Cardiac muscle cell (in vitro differentiated cells and primary cell): ENCODE measurements around the gene ZNF629. TPM values are rescaled to one million over a fixed set of nuclear protein-coding genes. Genes with fewer than 3 reads are reported as not detected.

ENCODE experiments used
- DNase-seq, 2 donors: peaks; one replicate each; pipeline versions ENCODE4 v3.0.0 to v3.0.0-alpha.2; 2010 to 2017; ENCODE audit warnings: low read depth in 1 of 2, low spot score in 1 of 2
- H3K27ac ChIP-seq: fragments of 200-600 bp; sonication (generic); 2 replicates; pipeline ENCODE4 v1.5.1; 2016
- H3K27me3 ChIP-seq: fragments of 200-600 bp; sonication (generic); 2 replicates; pipeline ENCODE4 v1.6.0; 2016; ENCODE audit warnings: control low read depth
- H3K36me3 ChIP-seq: fragments of 200-600 bp; sonication (generic); 2 replicates; pipeline ENCODE4 v1.5.1; 2016; ENCODE audit warnings: control low read depth
- H3K4me1 ChIP-seq: fragments of 200-600 bp; sonication (generic); 2 replicates; pipeline ENCODE4 v1.8.1; 2017; ENCODE audit warnings: low read depth, mild to moderate bottlenecking, mixed run types
- H3K4me3 ChIP-seq: fragments of 200-600 bp; sonication (generic); 2 replicates; pipeline ENCODE4 v1.5.1; 2016; ENCODE audit warnings: mild to moderate bottlenecking
- H3K9me3 ChIP-seq: fragments of 200-600 bp; sonication (generic); 2 replicates; pipeline ENCODE4 v1.5.1; 2017; ENCODE audit warnings: low read depth, mild to moderate bottlenecking, control low read depth
- polyA plus RNA-seq: library from polyadenylated mRNA; unstranded; fragments of >200 nt; fragmentation: Nextera tagmentation; extraction: Ambion mirVana; gene quantifications from 2 replicates; pipeline ENCODE4 v1.2.1, GENCODE V29; 2016
- total RNA-seq: library from RNA; depleted of rRNA; stranded (reverse); fragments of >200 nt; gene quantifications from 2 replicates; pipeline ENCODE4 v1.2.3, GENCODE V29; 2016
- TF ChIP-seq, protein P1 (sequence below): IDR thresholded peaks from 2 replicates; pipeline ENCODE4 v1.5.1; 2012; ENCODE audit warnings: low read depth, mild to moderate bottlenecking, low read length

ZNF629 gene
- total and polyA plus RNA-seq, 2 experiments from 2014 or later: 20.1 to 50.9 TPM

DNA sequence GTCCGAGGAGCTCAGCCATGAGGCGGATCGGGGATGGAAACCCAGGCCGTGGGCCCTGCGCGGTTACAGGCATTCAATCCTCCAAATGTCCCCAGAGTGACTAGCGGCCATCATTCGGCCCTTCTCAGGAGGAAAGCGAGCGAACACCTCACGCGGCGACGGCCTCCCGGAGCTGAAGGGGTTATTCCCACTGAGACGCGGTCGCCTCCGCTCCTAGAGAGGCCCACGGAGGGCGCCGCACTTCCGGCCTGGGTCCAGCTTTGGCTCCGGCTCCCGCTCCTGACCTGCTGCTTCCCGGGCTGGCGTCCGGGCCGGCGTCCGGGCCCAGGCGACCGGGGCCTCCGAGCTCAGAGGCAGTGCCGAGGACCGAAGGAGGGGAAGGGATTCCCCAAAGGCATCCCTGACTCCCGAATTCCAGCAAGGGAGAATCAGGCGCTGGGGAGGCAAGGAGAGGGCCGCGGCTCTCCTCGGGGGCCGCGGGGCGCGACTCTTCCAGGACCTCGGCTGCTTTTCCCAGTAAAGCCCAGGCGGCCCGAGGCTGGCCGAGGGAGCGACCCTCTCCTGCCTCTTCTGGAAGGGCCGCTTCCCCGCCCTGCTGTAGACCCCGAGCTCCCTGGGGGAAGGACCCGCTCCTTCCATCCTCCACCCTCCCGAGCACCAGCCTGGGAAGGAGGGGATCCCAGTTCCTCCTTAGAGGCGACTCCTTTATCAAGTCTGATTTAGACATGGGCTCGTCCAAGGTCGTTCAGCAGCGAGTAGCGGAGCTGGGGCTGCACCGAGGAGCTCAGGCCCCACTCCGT is 18.6 kb upstream of the ZNF629 start:
- H3K9me3 ChIP-seq: no peaks in the 10 kb centered on the region
- H3K27ac ChIP-seq: peak overlapping the region; percentile 97
- peaks cover 10% of the 10 kb centered on the region for H3K4me1 ChIP-seq
- DNase-seq: peak; percentile 89 to 92
- TF ChIP-seq, protein P1, sequence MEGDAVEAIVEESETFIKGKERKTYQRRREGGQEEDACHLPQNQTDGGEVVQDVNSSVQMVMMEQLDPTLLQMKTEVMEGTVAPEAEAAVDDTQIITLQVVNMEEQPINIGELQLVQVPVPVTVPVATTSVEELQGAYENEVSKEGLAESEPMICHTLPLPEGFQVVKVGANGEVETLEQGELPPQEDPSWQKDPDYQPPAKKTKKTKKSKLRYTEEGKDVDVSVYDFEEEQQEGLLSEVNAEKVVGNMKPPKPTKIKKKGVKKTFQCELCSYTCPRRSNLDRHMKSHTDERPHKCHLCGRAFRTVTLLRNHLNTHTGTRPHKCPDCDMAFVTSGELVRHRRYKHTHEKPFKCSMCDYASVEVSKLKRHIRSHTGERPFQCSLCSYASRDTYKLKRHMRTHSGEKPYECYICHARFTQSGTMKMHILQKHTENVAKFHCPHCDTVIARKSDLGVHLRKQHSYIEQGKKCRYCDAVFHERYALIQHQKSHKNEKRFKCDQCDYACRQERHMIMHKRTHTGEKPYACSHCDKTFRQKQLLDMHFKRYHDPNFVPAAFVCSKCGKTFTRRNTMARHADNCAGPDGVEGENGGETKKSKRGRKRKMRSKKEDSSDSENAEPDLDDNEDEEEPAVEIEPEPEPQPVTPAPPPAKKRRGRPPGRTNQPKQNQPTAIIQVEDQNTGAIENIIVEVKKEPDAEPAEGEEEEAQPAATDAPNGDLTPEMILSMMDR: peak; percentile 2
- H3K27me3 ChIP-seq: no peaks in the 10 kb centered on the region
- no peaks in the 10 kb centered on the region for H3K36me3 ChIP-seq
- peak overlapping the region; percentile 98 for H3K4me3 ChIP-seq

DNA sequence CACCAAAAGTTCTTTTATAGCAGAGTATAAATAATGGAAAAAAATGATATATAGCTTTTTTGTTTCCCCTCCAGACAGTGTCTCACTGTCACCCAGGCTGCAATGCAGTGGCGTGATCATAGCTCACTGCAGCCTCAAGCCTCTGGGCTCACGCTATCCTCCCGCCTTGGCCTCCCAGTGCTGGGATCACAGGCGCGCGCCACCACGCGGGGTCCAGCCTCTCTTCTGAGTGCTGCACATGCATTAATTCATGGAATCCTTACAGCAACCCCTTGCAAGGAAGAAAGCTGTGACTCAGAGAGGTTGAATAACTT is 18.0 kb upstream of the ZNF629 start:
- peak overlapping the region; percentile 97 for H3K27ac ChIP-seq
- H3K4me1 ChIP-seq: peaks cover 10% of the 10 kb centered on the region
- no peak for DNase-seq
- H3K27me3 ChIP-seq: no peaks in the 10 kb centered on the region
- TF ChIP-seq, protein P1: no peak
- H3K36me3 ChIP-seq: no peaks in the 10 kb centered on the region
- no peaks in the 10 kb centered on the region for H3K9me3 ChIP-seq
- H3K4me3 ChIP-seq: peak overlapping the region; percentile 98

DNA sequence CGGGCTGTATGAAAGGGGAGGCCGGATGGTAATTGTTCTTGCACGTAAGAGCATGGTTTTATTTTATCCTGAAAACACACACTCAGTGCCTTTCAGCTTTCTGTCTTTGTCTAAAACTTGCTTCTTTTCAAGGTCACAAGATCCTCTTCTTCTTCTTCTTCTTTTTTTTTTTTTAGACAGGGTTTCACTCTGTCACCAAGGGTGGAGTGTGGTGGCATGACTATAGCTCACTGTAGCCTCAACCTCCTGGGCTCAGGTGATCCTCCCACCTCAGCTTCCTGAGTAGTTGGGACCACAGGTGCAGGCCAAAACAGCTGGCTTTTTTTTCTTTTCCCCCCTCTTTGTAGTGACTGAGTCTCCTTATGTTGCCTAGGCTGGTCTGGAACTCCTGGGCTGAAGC is 15.9 kb upstream of the ZNF629 start:
- DNase-seq: no peak
- Histone ChIP-seq H3K9me3 (no peaks in the 10 kb centered on the region), H3K4me3 (no peak overlapping the region), H3K36me3 (no peaks in the 10 kb centered on the region), H3K4me1 (peaks cover 10% of the 10 kb centered on the region), H3K27ac (no peak overlapping the region), H3K27me3 (no peaks in the 10 kb centered on the region)
- TF ChIP-seq, protein P1: no peak

DNA sequence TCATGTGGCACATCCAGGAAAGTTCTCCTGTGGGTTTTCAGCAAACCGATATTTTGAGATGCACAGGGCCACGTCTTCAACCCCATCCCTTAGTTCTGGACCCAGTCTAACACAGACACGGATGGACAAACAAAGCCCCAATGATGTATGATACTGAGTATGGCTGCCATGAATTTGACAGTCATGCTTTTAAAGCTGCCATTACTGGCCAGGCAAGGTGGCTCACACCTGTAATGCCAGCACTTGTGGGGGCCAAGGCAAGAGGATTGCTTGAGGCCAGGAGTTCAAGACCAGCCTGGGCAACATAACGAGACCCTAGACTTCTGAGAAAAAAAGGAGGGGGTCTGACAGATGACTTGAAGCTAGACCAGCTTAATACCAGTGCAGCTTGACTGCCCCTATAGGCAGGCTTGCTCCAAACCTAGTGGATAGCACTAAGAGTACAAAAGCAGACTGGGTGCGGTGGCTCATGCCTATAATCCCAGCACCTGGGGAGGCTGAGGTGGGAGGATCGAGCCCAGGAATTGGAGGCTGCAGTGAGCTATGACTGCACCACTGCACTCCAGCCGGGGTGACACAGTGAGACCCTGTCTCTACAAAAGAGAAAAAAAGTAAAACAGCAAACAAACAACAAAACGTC is 10.8 kb upstream of the ZNF629 start:
- no peak for DNase-seq
- Histone ChIP-seq H3K36me3 (no peaks in the 10 kb centered on the region), H3K4me3 (no peak overlapping the region), H3K27ac (no peak overlapping the region), H3K4me1 (no peaks in the 10 kb centered on the region), H3K9me3 (no peaks in the 10 kb centered on the region), H3K27me3 (no peaks in the 10 kb centered on the region)
- TF ChIP-seq, protein P1: no peak

DNA sequence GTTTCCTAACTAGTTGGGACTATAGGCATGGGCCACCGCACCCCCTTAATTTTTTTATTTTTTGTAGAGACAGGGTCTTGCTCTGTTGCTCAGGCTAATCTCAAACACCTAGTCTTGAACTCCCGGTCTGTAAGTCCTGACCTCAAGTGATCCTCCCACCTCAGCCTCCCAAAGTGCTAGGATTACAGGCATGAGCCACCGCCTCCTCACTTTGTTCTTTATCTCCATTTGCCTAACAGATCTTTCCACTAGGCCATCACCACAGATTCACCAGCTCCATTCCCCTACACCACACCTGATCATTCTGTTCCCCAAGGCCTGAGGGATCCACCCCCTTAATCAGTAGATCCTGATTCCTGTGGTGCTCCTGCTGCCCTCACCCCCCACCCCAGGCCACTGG is 7.6 kb upstream of the ZNF629 start:
- H3K4me1 ChIP-seq: no peaks in the 10 kb centered on the region

More for the DNA sequence above, 7.6 kb upstream of the ZNF629 start:
- H3K27ac ChIP-seq: no peak overlapping the region
- H3K4me3 ChIP-seq: no peak overlapping the region
- H3K9me3 ChIP-seq: no peaks in the 10 kb centered on the region
- H3K27me3 ChIP-seq: no peaks in the 10 kb centered on the region
- H3K36me3 ChIP-seq: no peaks in the 10 kb centered on the region
- TF ChIP-seq, protein P1: no peak
- DNase-seq: no peak
